Parathyroid adenoma (tissue), 2 donors: ENCODE results near the gene GPR156.
"Not testable (repeated sequence)": the region's sequence is repeated elsewhere in the genome, so short reads cannot be mapped to it uniquely, and the experiment has no call there.

ENCODE experiments used
- H2AFZ ChIP-seq: fragments of 300-600 bp; sonication (generic); one replicate; pipeline ENCODE4 v1.7.0; 2017; ENCODE audit warnings: antibody characterized with exemption, mild to moderate bottlenecking
- H3K27ac ChIP-seq: fragments of 300-600 bp; sonication (generic); one replicate; pipeline ENCODE4 v1.7.0; 2017
- H3K27me3 ChIP-seq: fragments of 300-600 bp; sonication (generic); one replicate; pipeline ENCODE4 v1.7.0; 2017; ENCODE audit warnings: low read length; ENCODE audit not compliant: control insufficient read depth, insufficient read depth
- H3K36me3 ChIP-seq: fragments of 300-600 bp; sonication (generic); one replicate; pipeline ENCODE4 v1.7.0; 2017; ENCODE audit warnings: low read length; ENCODE audit not compliant: control insufficient read depth, insufficient read depth
- H3K4me1 ChIP-seq: fragments of 300-600 bp; sonication (generic); one replicate; pipeline ENCODE4 v1.7.0; 2017; ENCODE audit warnings: control low read depth
- H3K4me2 ChIP-seq: fragments of 300-600 bp; sonication (generic); one replicate; pipeline ENCODE4 v1.7.0; 2017; ENCODE audit warnings: low read length
- H3K4me3 ChIP-seq: fragments of 300-600 bp; sonication (generic); one replicate; pipeline ENCODE4 v1.7.0; 2017; ENCODE audit warnings: low read depth, low read length
- H3K79me2 ChIP-seq: fragments of 300-600 bp; sonication (generic); one replicate; pipeline ENCODE4 v1.7.0; 2017; ENCODE audit warnings: control low read depth
- H3K9ac ChIP-seq: fragments of 300-600 bp; sonication (generic); one replicate; pipeline ENCODE4 v1.7.0; 2017; ENCODE audit warnings: mild to moderate bottlenecking
- H3K9me3 ChIP-seq: fragments of 300-600 bp; sonication (generic); one replicate; pipeline ENCODE4 v1.7.0; 2017; ENCODE audit warnings: low read length; ENCODE audit not compliant: control insufficient read depth
- CTCF ChIP-seq: fragments of 300-600 bp; sonication (generic); IDR thresholded peaks from one replicate; pipeline ENCODE4 v1.7.0; 2017; ENCODE audit warnings: antibody characterized with exemption, mild to moderate bottlenecking
- donor health status: primary hyperparathyroidism.

Gene GPR156

GRCh38 chr3:120300971-120301370 lies 15.9 kb upstream of the GPR156 start:
- no peaks in the 10 kb centered on the region for H3K4me1 ChIP-seq
- H3K36me3 ChIP-seq: no peaks in the 10 kb centered on the region
- no peak overlapping the region for H3K4me2 ChIP-seq
- no peak overlapping the region for H3K4me3 ChIP-seq
- TF ChIP-seq CTCF: no peak
- no peak overlapping the region for H2AFZ ChIP-seq
- no peaks in the 10 kb centered on the region for H3K9me3 ChIP-seq
- H3K79me2 ChIP-seq: no peaks in the 10 kb centered on the region
- no peaks in the 10 kb centered on the region for H3K27me3 ChIP-seq
- H3K27ac ChIP-seq: no peak overlapping the region
- H3K9ac ChIP-seq: no peak overlapping the region

- H3K4me3 ChIP-seq: no peak overlapping the region
- H3K79me2 ChIP-seq: no peaks in the 10 kb centered on the region
- no peak overlapping the region for H3K27ac ChIP-seq
- no peak for TF ChIP-seq CTCF
- H3K9me3 ChIP-seq: no peaks in the 10 kb centered on the region
- H2AFZ ChIP-seq: no peak overlapping the region
- H3K4me2 ChIP-seq: no peak overlapping the region
- no peaks in the 10 kb centered on the region for H3K4me1 ChIP-seq
- H3K9ac ChIP-seq: no peak overlapping the region
- no peaks in the 10 kb centered on the region for H3K27me3 ChIP-seq
- H3K36me3 ChIP-seq: no peaks in the 10 kb centered on the region
Measured at GRCh38 chr3:120299403-120299802, 14.4 kb upstream of the GPR156 start.

GRCh38 chr3:120298996-120299395 lies 14.0 kb upstream of the GPR156 start:
- TF ChIP-seq CTCF: no peak
- no peaks in the 10 kb centered on the region for H3K36me3 ChIP-seq
- H3K4me1 ChIP-seq: no peaks in the 10 kb centered on the region
- no peaks in the 10 kb centered on the region for H3K27me3 ChIP-seq
- H2AFZ ChIP-seq: no peak overlapping the region
- H3K4me3 ChIP-seq: no peak overlapping the region
- H3K9me3 ChIP-seq: no peaks in the 10 kb centered on the region
- no peaks in the 10 kb centered on the region for H3K79me2 ChIP-seq
- H3K9ac ChIP-seq: no peak overlapping the region
- H3K27ac ChIP-seq: no peak overlapping the region
- no peak overlapping the region for H3K4me2 ChIP-seq

- H3K36me3 ChIP-seq, H3K27me3 ChIP-seq, H3K4me1 ChIP-seq, H3K27ac ChIP-seq, H3K79me2 ChIP-seq, H2AFZ ChIP-seq, H3K4me3 ChIP-seq, H3K4me2 ChIP-seq, H3K9ac ChIP-seq, H3K9me3 ChIP-seq: not testable (repeated sequence)
Measured at GRCh38 chr3:120291552-120291951, 6.5 kb upstream of the GPR156 start.

GRCh38 chr3:120289636-120290035 lies 4.6 kb upstream of the GPR156 start:
- Histone ChIP-seq H3K27me3 (no peaks in the 10 kb centered on the region), H3K4me3 (no peak overlapping the region), H3K9me3 (peaks cover 3% of the 10 kb centered on the region), H3K4me2 (no peak overlapping the region), H3K79me2 (no peaks in the 10 kb centered on the region), H3K36me3 (no peaks in the 10 kb centered on the region), H3K27ac (no peak overlapping the region), H2AFZ (no peak overlapping the region), H3K9ac (no peak overlapping the region), H3K4me1 (no peaks in the 10 kb centered on the region)
- TF ChIP-seq CTCF: no peak
